ENCODE data around the gene FERMT2. TPM values are rescaled to one million over a fixed set of nuclear protein-coding genes. Genes with fewer than 3 reads are reported as not detected.

Gene FERMT2
- total RNA-seq, 1 experiment from 2014 or later: 33.3 TPM

DNA sequence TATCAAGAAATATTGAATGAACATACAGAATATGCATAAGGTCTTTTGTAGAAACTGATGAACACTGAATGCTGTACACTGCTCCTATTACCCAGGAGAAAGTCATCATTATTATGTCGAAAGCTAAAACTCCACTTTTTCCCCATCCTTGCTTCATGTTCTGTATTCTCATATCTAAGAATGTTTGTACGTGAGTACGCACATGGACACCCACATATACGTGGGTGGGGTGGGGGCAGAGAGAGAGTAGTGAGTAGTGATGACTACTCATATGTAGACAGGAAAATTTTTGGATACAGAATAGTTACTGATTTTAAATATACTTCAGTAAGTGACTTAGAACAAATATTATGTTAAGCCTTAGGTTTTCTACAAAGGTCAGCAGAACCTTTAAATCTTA lies 75.1 kb downstream of the FERMT2 start:
- Histone ChIP-seq H3K36me3 (ENCODE audit: control insufficient read depth, insufficient read depth, low read length) (peaks cover 7% of the 10 kb centered on the region), H3K4me3 (ENCODE audit: low read depth in 2 of 2, low read length in 2 of 2) (no peak overlapping the region), H3K4me1 (ENCODE audit: control insufficient read depth, insufficient read depth, low read length) (no peaks in the 10 kb centered on the region), H3K9me3 (ENCODE audit: control insufficient read depth, insufficient read depth, low read depth, low read length) (no peaks in the 10 kb centered on the region), H3K27me3 (ENCODE audit: control insufficient read depth, insufficient read depth, low read length) (no peaks in the 10 kb centered on the region), H3K27ac (ENCODE audit: low read length) (no peak overlapping the region)
- intact Hi-C loops (cut with micrococcal nuclease; ENCODE audit: unreplicated experiment) (no loop called here), in situ Hi-C loops (cut with HindIII; ENCODE audit: low pct_unique_long_range_greater_than_20kb, low sequenced_read_pairs) (no loop called here)
- DNase-seq (ENCODE audit: low read depth, low spot score) (no peak), ATAC-seq (no peak)
- ChIA-PET CTCF (no interaction called here), POLR2A (no interaction called here)
- TF ChIP-seq, protein P1, sequence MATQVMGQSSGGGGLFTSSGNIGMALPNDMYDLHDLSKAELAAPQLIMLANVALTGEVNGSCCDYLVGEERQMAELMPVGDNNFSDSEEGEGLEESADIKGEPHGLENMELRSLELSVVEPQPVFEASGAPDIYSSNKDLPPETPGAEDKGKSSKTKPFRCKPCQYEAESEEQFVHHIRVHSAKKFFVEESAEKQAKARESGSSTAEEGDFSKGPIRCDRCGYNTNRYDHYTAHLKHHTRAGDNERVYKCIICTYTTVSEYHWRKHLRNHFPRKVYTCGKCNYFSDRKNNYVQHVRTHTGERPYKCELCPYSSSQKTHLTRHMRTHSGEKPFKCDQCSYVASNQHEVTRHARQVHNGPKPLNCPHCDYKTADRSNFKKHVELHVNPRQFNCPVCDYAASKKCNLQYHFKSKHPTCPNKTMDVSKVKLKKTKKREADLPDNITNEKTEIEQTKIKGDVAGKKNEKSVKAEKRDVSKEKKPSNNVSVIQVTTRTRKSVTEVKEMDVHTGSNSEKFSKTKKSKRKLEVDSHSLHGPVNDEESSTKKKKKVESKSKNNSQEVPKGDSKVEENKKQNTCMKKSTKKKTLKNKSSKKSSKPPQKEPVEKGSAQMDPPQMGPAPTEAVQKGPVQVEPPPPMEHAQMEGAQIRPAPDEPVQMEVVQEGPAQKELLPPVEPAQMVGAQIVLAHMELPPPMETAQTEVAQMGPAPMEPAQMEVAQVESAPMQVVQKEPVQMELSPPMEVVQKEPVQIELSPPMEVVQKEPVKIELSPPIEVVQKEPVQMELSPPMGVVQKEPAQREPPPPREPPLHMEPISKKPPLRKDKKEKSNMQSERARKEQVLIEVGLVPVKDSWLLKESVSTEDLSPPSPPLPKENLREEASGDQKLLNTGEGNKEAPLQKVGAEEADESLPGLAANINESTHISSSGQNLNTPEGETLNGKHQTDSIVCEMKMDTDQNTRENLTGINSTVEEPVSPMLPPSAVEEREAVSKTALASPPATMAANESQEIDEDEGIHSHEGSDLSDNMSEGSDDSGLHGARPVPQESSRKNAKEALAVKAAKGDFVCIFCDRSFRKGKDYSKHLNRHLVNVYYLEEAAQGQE (IDR thresholded peaks at IDR 0.05; ENCODE audit: insufficient read depth in 1 of 2, low read depth in 2 of 2, low read length in 1 of 2): no peak
- no peak for TF ChIP-seq TCF7L2 (IDR thresholded peaks at IDR 0.05; ENCODE audit: low read depth, low read length)
- no peak for TF ChIP-seq CTCF (IDR thresholded peaks at IDR 0.05)
- no peak for TF ChIP-seq POLR2AphosphoS5 (IDR thresholded peaks at IDR 0.05; ENCODE audit: low read depth, low read length)
- TF ChIP-seq SIN3A (IDR thresholded peaks at IDR 0.05; ENCODE audit: borderline replicate concordance, insufficient read depth, low read depth, low read length): no peak
- BruUV-seq (replicated peaks): no TSS peak

- CTCF ChIA-PET: no interaction called here
- H3K27me3 ChIP-seq (ENCODE audit: control insufficient read depth, insufficient read depth, low read length): no peaks in the 10 kb centered on the region
- no peak overlapping the region for H3K4me3 ChIP-seq (ENCODE audit: low read depth in 2 of 2, low read length in 2 of 2)
- POLR2A ChIA-PET: no interaction called here
- no TSS peak for BruUV-seq (replicated peaks)
- H3K36me3 ChIP-seq (ENCODE audit: control insufficient read depth, insufficient read depth, low read length): peaks cover 7% of the 10 kb centered on the region
- in situ Hi-C loops (cut with HindIII; ENCODE audit: low pct_unique_long_range_greater_than_20kb, low sequenced_read_pairs): no loop called here
- no peaks in the 10 kb centered on the region for H3K9me3 ChIP-seq (ENCODE audit: control insufficient read depth, insufficient read depth, low read depth, low read length)
- ATAC-seq (no peak), DNase-seq (ENCODE audit: low read depth, low spot score) (no peak)
- intact Hi-C loops (cut with micrococcal nuclease; ENCODE audit: unreplicated experiment): no loop called here
- no peak overlapping the region for H3K27ac ChIP-seq (ENCODE audit: low read length)
- H3K4me1 ChIP-seq (ENCODE audit: control insufficient read depth, insufficient read depth, low read length): no peaks in the 10 kb centered on the region
- TF ChIP-seq, protein P1 (IDR thresholded peaks at IDR 0.05; ENCODE audit: insufficient read depth in 1 of 2, low read depth in 2 of 2, low read length in 1 of 2): no peak
- no peak for TF ChIP-seq SIN3A (IDR thresholded peaks at IDR 0.05; ENCODE audit: borderline replicate concordance, insufficient read depth, low read depth, low read length)
- TF ChIP-seq TCF7L2 (IDR thresholded peaks at IDR 0.05; ENCODE audit: low read depth, low read length): no peak
- no peak for TF ChIP-seq CTCF (IDR thresholded peaks at IDR 0.05)
- no peak for TF ChIP-seq POLR2AphosphoS5 (IDR thresholded peaks at IDR 0.05; ENCODE audit: low read depth, low read length)
These were observed 76.5 kb downstream of the FERMT2 start for GRCh38 chr14:52874389-52874788.
